Stimulated activated CD4-positive, alpha-beta T cell treated with anti-CD3 and anti-CD28 coated beads, Interleukin-15, amount 100 ng/mL, for 48 hours (primary cell): ENCODE data around the gene GUCY1A1.

ENCODE experiments used
- DNase-seq, 2 donors: peaks; one replicate each; pipeline ENCODE4 v3.0.0-alpha.2; 2020; ENCODE audit warnings: low read depth in 2 of 2

The GUCY1A1 gene

DNA sequence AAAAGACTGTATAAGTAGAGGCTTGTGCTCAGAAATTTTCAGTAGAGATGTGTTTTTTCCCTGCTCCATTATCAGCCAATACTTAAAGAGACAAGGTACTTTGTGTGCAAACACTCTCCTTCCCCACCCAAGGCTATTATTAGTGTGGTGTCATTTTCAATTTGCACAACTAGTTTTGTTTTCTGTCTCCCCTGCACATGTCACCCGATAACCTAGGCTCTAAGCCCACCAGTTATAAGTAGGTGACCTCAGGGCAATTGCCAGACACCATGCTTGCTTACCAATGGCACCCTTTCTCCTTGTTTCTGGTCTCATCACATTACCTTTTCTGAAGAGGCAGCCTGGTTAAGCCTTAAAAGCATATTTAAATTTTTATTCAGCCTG lies 8.0 kb upstream of the GUCY1A1 start:
- DNase-seq = no peak

DNA sequence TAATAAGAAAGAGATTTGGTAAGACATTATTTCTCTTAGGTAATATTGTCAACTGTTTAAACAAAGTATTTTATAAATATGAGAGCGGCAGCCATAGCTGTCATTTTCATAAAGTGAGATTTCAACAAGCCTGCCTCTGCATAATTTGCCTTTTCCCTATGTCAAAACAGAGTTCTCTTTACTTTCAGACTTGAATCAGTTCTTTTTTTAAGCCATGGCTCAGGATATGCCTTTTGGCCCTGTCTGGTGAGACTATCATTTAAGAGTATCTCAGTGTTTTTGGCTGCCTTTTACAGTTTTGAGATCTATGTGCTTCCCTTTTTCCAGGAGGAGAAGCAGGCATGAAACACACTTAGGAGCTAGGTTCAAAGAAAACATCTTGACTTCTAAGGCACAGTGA lies 7.5 kb upstream of the GUCY1A1 start:
- no peak for DNase-seq

DNA sequence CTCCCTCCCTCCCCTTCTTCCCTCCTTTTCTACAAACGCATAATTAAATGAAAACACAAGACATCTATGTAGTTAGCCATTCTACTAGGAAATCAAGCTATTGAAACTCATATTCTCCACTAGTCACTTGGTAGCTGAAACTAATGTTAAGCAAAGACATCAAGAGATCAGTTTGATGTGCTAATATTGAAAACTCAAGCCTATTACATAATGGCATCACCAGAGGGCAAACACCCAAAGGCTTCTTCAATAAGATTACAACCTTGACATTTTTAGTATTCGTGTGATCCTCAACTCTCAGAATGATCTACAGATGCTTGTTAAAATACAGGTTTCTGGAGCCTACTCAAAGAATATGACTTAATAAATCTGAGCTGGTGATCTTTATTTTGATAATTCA lies 6.2 kb upstream of the GUCY1A1 start:
- no peak for DNase-seq

DNA sequence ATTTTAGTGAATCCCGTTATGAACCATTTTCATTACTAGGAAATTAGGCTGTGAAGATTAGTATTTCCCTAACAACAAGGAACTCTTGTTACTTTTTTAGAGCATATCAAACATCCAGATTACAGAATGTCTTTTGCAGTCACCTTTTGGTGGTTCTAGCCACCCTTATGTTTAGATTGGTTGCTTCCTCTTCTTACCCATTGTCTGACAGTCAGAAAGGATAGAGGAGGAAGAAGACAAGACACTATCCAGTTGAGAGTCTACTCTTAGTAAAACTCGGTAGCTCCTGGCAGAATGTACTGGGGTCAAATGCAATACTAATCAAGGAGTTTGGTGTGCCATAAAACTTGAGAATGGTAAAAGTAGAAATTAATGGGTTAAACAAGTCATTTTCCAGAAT lies 1.6 kb upstream of the GUCY1A1 start:
- no peak for DNase-seq

DNA sequence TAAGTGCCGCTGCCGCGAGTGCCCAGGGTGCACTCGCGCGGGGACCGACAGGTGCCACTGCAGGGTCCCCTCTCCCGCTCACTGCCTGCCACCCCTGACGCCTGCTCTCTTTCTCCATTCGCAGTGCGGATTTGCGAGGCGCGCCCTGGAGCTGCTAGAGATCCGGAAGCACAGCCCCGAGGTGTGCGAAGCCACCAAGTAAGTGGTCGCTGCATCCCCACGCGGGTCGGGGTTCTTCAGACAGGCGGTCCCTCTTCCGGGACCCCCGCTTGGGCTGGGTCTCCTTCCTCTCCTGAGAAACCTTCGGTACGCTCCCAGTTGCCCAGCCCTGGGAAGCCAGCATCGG lies 547 bp downstream of the GUCY1A1 start:
- DNase-seq = no peak

DNA sequence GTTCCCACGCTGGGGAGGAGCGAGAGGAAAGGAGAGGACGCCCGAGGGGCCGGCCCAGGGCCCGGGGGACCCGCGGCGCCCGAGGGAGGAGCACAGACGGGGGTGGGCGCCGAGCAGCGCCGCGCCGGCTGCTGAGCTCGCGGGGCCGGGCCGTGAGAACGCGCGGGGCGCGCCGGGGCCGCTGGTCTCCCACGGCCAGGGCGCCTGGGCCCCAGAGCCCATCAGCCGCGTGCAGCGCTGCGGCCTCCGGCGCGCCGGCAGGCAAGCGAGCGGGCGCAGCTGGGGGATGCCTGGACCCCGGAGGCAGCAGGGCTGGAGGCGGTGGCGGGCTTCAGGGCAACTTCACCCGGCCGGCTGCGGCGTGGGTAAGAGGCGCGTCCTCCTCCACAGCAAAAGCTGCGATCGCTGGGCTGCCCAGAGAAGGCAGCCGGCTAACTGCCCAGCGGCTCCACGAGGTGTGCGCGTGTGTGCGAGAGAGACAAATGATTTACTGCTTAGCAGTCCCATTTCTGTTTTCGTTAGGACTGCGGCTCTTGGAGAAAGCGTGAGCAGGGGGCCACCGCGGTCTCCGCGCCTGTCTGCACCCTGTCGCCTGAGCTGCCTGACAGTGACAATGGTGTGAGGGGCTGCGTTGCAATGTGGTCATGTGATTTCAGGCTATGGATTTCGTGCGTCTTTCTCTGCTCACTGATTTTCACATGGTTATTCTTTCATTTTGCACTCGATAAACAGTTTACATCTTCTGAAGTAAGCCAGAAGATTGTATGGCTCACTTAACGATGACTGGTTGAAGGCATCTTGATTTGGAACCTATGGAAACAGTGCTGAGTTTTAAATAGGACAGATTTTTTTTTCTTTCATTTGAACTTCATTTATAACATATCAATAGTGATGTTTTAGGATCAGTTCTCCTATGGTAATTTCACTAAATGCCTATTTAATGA lies 1.2 kb downstream of the GUCY1A1 start:
- no peak for DNase-seq

DNA sequence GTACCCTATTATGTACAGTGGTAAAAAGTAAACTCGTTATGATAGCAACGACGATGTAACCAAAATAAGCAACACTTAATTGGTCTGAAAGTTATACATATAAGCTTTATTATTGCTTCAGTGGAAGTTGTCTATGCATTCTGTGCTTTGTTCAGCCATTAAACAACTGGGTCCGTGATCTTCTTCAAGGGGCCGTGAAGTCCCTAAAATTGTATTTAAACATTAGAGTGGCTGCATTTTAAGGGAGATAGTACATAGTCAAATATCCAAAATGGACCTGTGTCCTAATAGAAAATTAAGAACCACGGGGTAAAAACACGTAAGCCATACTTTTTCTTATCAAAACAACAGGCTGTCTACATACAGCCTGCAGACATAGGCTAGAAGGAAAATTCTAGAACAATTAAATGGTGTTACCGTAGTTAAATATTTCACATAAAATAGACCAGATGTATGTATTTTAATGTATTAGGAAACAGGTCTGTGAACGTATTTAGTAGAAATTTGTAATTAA lies 2.1 kb downstream of the GUCY1A1 start:
- no peak for DNase-seq

DNA sequence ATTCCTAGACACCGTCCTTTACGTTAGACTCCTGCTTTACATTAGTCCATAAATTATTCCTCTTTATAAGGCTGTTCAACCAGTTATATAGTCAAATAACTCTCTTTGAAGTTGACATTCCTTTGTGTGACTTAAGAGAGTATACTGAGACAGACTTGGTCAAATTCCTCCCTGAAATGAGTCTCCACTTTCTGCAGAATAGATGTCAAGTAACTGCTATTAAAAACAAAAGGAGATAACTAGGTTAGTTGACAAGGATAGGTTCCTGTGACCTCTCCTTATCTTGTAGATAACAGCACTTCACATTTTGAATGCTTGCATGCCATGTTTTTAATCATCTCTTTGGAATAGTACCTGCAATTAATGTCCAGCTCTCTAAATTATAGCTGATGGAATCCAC lies 5.7 kb downstream of the GUCY1A1 start:
- no peak for DNase-seq

DNA sequence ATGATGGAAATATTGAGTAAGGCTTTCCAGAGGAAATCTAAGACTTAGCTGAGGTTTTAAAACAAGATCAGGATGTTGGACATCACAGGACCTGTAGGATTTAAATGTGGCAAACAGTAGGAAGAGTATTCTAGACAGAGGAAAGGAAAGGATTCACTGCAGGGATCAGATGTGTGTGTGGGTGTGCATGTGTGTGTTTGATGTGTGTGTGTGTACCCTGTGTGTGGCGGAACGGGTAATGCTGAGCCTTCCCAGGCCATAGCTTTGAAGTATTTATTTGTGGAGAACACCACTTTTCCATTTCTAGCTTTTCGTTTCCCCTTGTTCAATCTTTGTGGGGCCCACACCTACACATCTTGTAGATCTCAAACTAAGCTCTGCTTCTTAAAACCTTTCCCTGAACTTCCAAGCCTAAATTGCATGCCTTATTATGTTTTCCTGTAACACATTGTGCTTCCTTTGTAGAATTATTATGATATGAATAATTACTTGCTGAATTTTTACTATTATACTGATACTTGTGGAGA lies 6.9 kb downstream of the GUCY1A1 start:
- no peak for DNase-seq

DNA sequence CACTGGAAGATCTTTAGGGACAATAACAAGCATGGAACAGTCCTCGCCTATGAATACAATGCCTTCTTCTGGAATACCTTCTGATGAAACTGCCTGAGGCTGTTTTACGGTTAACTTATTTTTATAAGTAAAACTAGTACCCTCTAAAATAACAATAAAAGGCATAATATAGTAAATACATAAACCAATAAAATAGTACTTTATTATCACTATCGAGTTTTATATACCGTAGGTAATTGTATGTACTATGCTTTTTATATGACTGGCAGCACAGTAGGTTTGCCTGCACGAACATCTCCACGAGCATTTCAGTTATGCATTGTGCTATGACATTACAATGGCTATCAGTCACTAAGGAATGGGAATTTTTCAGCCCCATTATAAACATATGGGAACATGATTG lies 8.0 kb downstream of the GUCY1A1 start:
- no peak for DNase-seq

DNA sequence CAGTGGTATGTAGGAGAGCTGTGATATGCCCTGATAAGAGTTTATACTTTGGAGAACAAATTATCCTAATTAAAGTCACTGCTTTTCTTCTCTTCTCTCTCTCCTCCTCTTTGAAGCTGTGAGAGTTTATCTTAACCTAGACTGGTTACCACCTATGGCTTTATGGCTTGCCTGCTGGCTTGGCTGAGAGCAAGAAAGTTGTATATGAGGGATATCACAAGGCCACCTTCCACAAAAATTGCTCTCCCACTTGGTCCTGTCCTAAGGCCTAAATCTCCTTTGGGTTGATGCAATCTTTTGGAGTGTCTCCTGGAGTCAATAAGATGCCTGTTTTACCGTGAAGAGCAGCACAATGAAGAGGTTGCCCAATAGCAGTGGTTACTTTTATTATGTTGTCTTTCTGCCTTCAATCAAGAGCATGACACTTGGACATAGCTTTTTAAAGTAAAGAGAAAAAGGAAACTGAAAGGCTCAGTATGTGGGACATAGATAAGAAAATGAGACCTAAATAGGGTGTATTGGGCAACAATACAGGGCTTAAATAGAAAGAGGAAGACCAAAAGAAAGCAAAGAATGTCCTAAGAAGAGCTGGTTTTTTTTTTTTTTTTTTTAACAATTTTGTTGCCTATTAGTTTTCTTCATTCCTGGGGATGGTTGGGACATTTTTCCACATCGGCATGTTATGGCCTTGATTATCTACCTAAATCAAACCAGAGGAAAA lies 9.2 kb downstream of the GUCY1A1 start:
- DNase-seq = no peak

DNA sequence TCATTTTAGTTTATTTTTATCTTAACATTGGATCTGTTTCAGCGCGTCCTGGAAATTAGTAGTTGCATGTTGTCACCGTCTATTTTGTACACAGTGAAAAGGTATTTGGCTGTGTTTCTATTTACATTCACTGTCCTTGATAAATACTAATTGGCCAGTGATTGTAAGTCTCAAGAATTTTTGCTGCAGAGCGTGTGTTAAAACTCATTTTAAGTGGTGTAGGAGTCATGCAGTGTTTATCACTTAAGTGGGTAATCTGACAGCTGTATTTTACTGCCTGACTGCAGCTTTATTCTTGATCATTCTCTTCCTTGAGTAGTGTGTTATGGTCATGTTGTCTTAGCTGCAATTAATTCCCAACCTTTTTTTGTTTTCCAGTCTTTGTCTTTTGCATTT lies 9.8 kb downstream of the GUCY1A1 start:
- no peak for DNase-seq

DNA sequence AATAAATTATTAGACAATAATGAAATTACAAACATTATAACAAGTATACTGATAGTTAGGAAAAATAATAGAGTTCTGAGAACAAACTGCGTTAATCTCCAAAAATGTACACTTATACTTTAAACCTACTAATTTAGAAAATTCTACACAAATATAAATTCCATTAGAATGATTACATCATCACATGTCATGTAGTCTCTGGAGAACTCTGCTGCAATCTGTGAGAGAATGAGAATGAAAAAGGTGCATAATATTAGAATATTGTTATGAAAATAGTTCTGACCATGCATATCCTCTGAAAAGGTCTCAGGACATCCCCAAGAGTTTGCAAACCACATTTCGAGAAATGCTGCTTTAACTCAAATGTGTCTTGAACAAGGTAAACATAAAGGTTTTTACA lies 11.4 kb downstream of the GUCY1A1 start:
- no peak for DNase-seq

DNA sequence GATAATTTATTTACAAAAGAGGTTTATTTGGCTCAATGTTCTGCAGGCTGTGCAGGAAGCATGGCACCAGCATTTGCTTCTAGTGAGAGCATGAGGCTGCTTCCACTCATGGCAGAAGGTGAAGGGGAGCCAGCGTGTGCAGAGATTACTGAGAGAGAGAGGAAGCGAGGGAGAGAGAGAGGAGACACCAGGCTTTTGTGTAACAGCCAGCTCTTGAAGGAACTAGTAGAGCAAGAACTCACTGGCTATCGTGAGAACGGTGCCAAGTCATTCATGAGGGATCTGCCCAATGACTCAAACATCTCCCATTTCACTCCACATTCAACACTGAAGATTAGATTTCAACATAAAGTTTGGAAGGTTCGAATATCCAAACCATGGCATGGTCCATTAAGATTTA lies 12.7 kb downstream of the GUCY1A1 start:
- no peak for DNase-seq

DNA sequence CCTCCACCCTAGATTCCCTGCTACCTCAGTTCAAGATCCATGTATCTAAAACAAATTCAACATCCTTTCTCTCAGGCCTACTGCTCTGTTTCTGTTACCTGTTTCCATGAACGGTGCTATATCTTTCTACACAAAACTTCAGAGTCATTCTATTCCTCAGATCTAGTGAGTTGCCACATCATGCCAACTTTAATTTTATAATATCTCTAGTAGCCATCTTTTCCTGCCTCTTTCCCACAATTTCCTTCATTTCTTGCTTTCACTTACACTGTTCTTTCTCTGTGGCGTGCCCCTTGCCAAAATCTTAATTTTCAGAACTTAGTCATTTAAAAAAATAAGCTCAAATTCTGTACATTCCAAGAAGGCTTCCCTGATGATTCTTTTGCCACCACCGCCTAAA lies 15.2 kb downstream of the GUCY1A1 start:
- no peak for DNase-seq

DNA sequence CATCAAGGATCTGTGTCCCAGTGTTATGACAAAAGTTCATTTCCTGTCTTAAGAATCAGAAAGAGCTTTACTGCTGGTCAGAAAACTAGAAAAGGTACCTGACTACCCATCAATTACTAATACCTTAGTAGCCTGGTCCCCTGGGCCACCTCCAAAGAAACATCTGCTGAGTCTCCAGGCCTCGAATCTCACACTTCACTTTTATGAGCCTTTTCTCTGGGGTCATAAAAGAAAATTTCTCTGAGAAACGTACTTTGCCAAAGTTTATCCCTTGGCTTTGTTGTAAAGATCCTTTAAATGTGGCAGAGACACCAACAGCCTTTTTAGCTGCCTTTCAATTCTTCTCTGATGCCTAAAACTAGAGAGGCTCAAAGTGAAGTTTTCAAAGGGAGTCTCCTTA lies 17.8 kb downstream of the GUCY1A1 start:
- DNase-seq = no peak

DNA sequence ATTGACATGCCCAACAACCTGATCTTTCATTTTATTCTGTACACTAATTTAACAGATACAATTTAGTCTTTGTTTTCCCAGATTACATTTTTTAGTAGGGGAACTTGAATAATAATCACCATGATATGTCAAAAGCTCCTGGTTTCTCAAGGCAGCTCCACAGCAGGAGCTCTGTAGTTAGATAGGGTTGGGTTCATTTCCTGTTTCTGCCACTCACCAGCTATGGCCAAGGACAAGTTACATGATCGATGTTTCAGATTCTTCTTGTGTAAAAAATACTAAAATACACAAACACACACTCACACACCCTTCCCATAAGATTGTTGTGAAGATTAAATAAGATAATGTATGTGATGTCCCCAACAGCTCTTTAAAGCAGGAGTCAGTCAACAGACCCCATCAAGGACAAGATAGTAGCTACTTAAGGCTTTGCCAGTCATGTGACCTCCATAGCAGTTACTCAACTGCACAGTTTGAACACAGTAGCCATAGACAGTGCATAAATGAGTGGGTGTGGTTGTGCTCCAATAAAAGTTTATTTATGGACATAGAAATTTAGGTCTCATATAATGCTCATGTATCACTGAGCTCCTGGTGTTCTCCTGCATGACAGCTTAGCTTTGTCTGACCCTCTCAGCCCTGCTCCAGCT lies 18.4 kb downstream of the GUCY1A1 start:
- no peak for DNase-seq

DNA sequence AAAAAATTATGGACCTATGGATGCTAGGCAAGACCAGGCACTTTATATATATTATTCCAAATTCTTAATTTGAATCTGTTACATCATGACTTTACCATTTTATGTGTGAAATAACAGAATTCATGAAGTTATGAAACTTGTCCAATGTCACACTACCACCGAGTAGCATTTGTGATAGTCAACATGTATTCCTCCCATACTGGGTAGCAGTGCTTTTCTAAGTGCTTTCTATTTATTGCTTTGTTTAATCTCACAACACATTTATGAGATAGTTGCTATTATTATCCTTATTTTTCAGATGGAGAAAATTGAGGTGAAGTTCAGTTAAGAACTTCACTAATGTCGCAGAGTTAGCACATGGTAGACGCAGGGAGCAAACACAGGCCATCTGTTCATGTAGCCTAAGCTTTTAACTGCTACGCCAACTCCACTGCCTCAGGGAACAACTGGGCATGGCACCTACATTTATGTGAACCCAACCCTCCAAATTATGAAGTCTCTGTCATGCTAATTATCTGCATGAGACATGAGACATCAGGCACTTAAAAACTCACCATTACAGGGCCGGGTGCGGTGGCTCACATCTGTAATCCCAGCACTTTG lies 20.8 kb downstream of the GUCY1A1 start:
- no peak for DNase-seq

DNA sequence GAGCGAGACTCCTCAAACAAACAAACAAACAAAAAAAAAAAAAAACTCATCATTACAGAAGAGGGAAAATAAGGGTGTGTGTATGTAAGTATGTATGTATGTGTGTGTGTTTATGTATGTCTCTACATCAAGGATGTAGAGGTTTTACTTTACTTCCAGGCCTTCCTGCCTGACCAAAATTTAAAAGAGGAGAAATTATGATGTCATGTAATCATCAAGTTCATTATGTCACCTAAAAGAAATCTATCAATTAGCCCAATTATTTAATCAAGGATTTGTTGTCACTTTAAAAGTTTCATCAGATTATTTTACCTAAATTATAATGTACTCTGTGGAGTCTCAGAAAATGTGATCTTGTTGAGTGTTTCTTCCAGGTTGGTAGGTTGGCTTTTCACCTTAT lies 21.6 kb downstream of the GUCY1A1 start:
- no peak for DNase-seq

DNA sequence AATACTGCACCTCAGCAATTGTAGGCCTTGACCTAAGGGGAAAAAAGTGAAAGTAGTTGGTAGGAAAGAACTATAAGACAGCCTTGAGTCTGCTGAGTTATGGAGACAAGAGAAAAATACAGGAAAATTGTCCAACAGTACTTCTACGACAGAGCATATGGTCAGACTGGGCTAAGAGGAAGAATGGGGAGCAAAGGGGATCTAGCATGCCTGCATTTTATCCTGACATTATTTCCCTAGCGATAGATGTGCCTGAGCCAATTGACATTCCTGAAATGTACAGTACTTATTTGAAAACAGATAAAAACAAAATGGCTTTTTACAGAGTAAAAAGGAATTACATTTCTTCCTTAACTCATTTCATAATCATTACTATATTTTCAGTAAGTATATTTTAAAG lies 22.2 kb downstream of the GUCY1A1 start:
- DNase-seq = no peak

DNA sequence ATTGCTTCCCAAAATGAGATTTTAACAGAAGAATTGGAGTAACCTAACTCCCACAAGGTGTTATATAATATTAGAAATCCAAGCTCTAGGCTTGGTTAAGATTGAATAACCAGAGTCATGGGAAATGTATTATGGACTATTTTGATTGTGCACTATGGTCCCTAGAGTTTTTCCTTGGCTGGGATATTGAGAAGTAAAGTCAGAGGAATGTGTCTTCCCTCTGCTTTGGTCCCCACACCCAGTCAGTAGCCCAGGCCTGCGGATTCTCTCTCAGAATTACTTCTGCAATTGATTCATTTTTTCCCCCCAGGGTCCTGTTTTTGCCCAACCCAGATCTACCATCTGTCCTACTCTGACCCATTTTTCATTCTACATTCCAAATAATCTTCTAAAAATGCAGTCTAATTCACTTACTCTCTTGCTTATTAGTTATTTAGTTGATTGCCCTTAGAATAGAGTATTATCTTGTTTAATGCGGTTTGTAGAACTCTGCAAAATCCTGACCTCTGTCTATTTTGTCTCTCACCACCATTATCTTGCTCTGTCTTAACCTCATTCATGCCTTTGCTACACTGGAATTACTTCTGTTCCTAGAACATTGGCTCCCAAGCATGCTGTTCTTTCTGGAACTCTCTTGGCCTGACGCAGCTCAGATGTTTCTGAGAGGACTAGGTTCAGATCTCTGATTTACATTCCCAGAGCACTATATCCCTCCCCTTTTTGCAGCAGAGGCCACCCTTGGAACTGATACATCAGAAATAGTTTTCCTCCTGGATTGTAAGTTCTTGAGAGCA lies 23.6 kb downstream of the GUCY1A1 start:
- DNase-seq = no peak
